ENCODE measurements around the gene AMPD2.

DNA sequence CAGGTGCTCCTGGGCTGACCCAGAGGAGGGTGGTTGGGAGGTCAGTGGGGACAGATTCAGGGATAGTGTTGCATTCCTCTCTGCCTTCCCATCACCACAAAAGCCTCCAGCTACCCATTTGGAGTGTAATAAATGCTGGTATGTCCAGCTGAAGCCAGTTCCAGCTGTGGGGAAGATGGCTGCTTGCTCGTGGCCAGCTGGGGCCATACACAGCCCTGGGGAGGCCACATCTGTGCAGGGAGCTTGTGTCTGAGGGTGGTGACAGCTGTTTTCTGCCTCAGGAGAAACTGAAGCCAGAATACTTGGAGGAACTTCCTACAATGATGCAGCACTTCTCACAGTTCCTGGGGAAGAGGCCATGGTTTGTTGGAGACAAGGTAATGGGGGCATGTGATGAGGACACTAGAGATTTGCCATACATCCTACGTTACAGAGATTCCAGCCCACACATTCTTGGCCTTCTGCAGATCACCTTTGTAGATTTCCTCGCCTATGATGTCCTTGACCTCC lies 39.0 kb downstream of the AMPD2 start:
- TF ChIP-seq ZNF263 (CRISPR knock-in tag; IDR thresholded peaks at IDR 0.05; ENCODE audit: borderline replicate concordance) = no peak
- no peak for TF ChIP-seq JUN (IDR thresholded peaks at IDR 0.05; ENCODE audit: borderline replicate concordance, low read depth, low read length)
- TF ChIP-seq JUN (CRISPR knock-in tag; IDR thresholded peaks at IDR 0.05; ENCODE audit: borderline replicate concordance) = no peak
- no peak for TF ChIP-seq POLR2AphosphoS2 (IDR thresholded peaks at IDR 0.05; ENCODE audit: low read length)
- TF ChIP-seq ZNF133 (CRISPR knock-in tag; IDR thresholded peaks at IDR 0.05) = no peak
- TF ChIP-seq KLF1 (tag; IDR thresholded peaks at IDR 0.05) = no peak
- TF ChIP-seq KDM1A (IDR thresholded peaks at IDR 0.05) = no peak
- no peak for TF ChIP-seq TBL1XR1 (IDR thresholded peaks at IDR 0.05; ENCODE audit: low read length in 2 of 2)
- no peak for TF ChIP-seq POLR2AphosphoS5 (IDR thresholded peaks at IDR 0.05; ENCODE audit: control insufficient read depth, insufficient read depth, low read depth, low read length)
- no peak for TF ChIP-seq FOXK1 (CRISPR knock-in tag; IDR thresholded peaks at IDR 0.05; ENCODE audit: borderline replicate concordance)
- TF ChIP-seq MXI1 (IDR thresholded peaks at IDR 0.05; ENCODE audit: low read depth, low read length) = no peak
- TF ChIP-seq ZNF561 (CRISPR knock-in tag; conservative IDR thresholded peaks at IDR 0.05) = no peak
